GM23338 (cell line): ENCODE data around the gene SCN4A. TPM values are rescaled to one million over a fixed set of nuclear protein-coding genes. Genes with fewer than 3 reads are reported as not detected.

Experiments
- ATAC-seq: fragments of 200-7000 bp; cut with Tn5 transposase; 3 replicates; pipeline ENCODE4 v1.9.1; 2020
- DNase-seq: peaks from one replicate; pipeline ENCODE4 v3.0.0-alpha.2; 2015; ENCODE audit warnings: low spot score
- H2AFZ ChIP-seq: fragments of 200-600 bp; sonication (generic); 2 replicates; pipeline ENCODE4 v1.8.0; 2016; ENCODE audit warnings: antibody characterized with exemption, mild to moderate bottlenecking, moderate library complexity
- H3F3A ChIP-seq: fragments of 200-600 bp; sonication (generic); replicated peaks from 2 replicates; pipeline ENCODE4 v1.8.0; 2017; ENCODE audit warnings: antibody characterized with exemption, mixed run types, low read depth
- H3K27ac ChIP-seq: fragments of 200-600 bp; sonication (generic); 2 replicates; pipeline ENCODE4 v1.6.1; 2016; ENCODE audit warnings: low read depth
- H3K27me3 ChIP-seq: fragments of 200-600 bp; sonication (generic); 2 replicates; pipeline ENCODE4 v1.8.0; 2016; ENCODE audit warnings: mild to moderate bottlenecking, mixed run types, moderate library complexity; ENCODE audit not compliant: insufficient read depth
- H3K36me3 ChIP-seq: fragments of 200-600 bp; sonication (generic); 2 replicates; pipeline ENCODE4 v1.8.0; 2016; ENCODE audit warnings: mild to moderate bottlenecking; ENCODE audit not compliant: insufficient read depth
- H3K4me1 ChIP-seq: fragments of 200-600 bp; sonication (generic); 2 replicates; pipeline ENCODE4 v1.8.0; 2016; ENCODE audit warnings: mild to moderate bottlenecking, moderate library complexity; ENCODE audit not compliant: insufficient read depth
- H3K4me2 ChIP-seq: fragments of 200-600 bp; sonication (generic); 2 replicates; pipeline ENCODE4 v1.7.1; 2017; ENCODE audit warnings: mixed run types
- H3K4me3 ChIP-seq: fragments of 200-600 bp; sonication (generic); 2 replicates; pipeline ENCODE4 v1.6.1; 2016; ENCODE audit warnings: mixed run types
- H3K79me2 ChIP-seq: fragments of 200-600 bp; sonication (generic); replicated peaks from 2 replicates; pipeline ENCODE4 v1.8.0; 2017; ENCODE audit warnings: mild to moderate bottlenecking; ENCODE audit not compliant: insufficient read depth
- H3K9me2 ChIP-seq: fragments of 200-600 bp; sonication (generic); 2 replicates; pipeline ENCODE4 v1.8.0; 2017; ENCODE audit not compliant: insufficient read depth
- H4K20me1 ChIP-seq: fragments of 200-600 bp; sonication (generic); replicated peaks from 2 replicates; pipeline ENCODE4 v1.8.0; 2017; ENCODE audit warnings: mild to moderate bottlenecking; ENCODE audit not compliant: insufficient read depth
- H3K27ac Mint-ChIP-seq: 2 replicates; pipeline ENCODE4 v1.8.0; 2020; ENCODE audit warnings: inconsistent platforms, mild to moderate bottlenecking, moderate library complexity, mixed read lengths
- H3K27me3 Mint-ChIP-seq: 3 replicates; pipeline ENCODE4 v1.8.0; 2022; ENCODE audit warnings: low read depth, mild to moderate bottlenecking, moderate library complexity, mixed read lengths, inconsistent platforms; ENCODE audit not compliant: insufficient read depth, poor library complexity
- H3K36me3 Mint-ChIP-seq: 3 replicates; pipeline ENCODE4 v1.8.0; 2021; ENCODE audit warnings: low read depth, mild to moderate bottlenecking, inconsistent platforms, moderate library complexity, mixed read lengths
- H3K4me1 Mint-ChIP-seq: 3 replicates; pipeline ENCODE4 v1.8.0; 2020; ENCODE audit warnings: mild to moderate bottlenecking, inconsistent platforms, mixed read lengths
- H3K4me3 Mint-ChIP-seq: 3 replicates; pipeline ENCODE4 v1.8.0; 2021; ENCODE audit warnings: moderate library complexity, mild to moderate bottlenecking, inconsistent platforms, mixed read lengths
- H3K9me3 Mint-ChIP-seq: 3 replicates; pipeline ENCODE4 v1.8.0; 2020; ENCODE audit warnings: moderate library complexity, mild to moderate bottlenecking, inconsistent platforms, mixed read lengths
- CTCF ChIP-seq, 2 experiments: fragments of 200-600 bp in 1 of 2; sonication (generic) in 1 of 2; conservative IDR thresholded peaks; 2 replicates each; pipeline versions ENCODE4 v1.5.1 to v1.6.1; 2016 to 2017; ENCODE audit warnings: antibody characterized with exemption in 2 of 2, low read depth in 2 of 2, mild to moderate bottlenecking in 2 of 2, moderate library complexity in 1 of 2
- EZH2phosphoT487 ChIP-seq: fragments of 200-600 bp; sonication (generic); IDR thresholded peaks from one replicate; pipeline ENCODE4 v1.8.1; 2018; ENCODE audit warnings: antibody characterized with exemption; ENCODE audit not compliant: unreplicated experiment
- STAT1 ChIP-seq: IDR thresholded peaks from one replicate; pipeline ENCODE4 v1.6.1; 2016; ENCODE audit warnings: antibody characterized with exemption; ENCODE audit not compliant: unreplicated experiment
- ZNF114 ChIP-seq: fragments of 250-450 bp; sonication (Bioruptor Pico); IDR thresholded peaks from 2 replicates; pipeline ENCODE4 v1.5.0; 2020; ENCODE audit warnings: mild to moderate bottlenecking, moderate library complexity
- ZNF462 ChIP-seq: fragments of 250-450 bp; sonication (Bioruptor Pico); IDR thresholded peaks from 2 replicates; pipeline ENCODE4 v1.5.0; 2020; ENCODE audit warnings: mild to moderate bottlenecking, moderate library complexity
- polyA plus RNA-seq: library from polyadenylated mRNA; unstranded; fragments of >200 nt; fragmentation: Nextera tagmentation; extraction: Ambion mirVana; gene quantifications from 2 replicates; pipeline ENCODE4 v1.2.1, GENCODE V29; 2016
- total RNA-seq: library from RNA; depleted of rRNA; stranded (reverse); fragments of >200 nt; shearing (Covaris generic); gene quantifications from 2 replicates; pipeline ENCODE4 v1.2.3, GENCODE V29; 2014

Gene SCN4A
- total and polyA plus RNA-seq, 2 experiments from 2014 or later = 2.3 to 7.9 TPM

- TF ChIP-seq ZNF462 (CRISPR knock-in tag) (no peak), ZNF114 (no peak), STAT1 (no peak), EZH2phosphoT487 (no peak), CTCF (conservative IDR thresholded peaks at IDR 0.05; ENCODE audit: low read depth in 2 of 2) (no peak)
Observed at GRCh38 chr17:63942309-63942985, 30.3 kb downstream of the SCN4A start (continued).

- ATAC-seq (no peak), DNase-seq (no peak)
- Histone ChIP-seq H3K9me2 (no peaks in the 10 kb centered on the region), H3K4me2 (no peak overlapping the region), H2AFZ (no peak overlapping the region), H4K20me1 (no peaks in the 10 kb centered on the region), H3K27me3 (no peaks in the 10 kb centered on the region), H3K4me1 (no peaks in the 10 kb centered on the region), H3K4me3 (no peak overlapping the region), H3F3A (no peaks in the 10 kb centered on the region), H3K36me3 (no peaks in the 10 kb centered on the region), H3K27ac (no peak overlapping the region), H3K79me2 (no peaks in the 10 kb centered on the region)
- Mint-ChIP-seq H3K27me3 (peaks cover 2% of the 10 kb centered on the region), H3K36me3 (peaks cover 33% of the 10 kb centered on the region), H3K4me3 (no peak overlapping the region), H3K4me1 (peaks cover 6% of the 10 kb centered on the region; the same call in 2 of the 3 replicates), H3K27ac (no peak overlapping the region), H3K9me3 (no peaks in the 10 kb centered on the region; the same call in 2 of the 3 replicates)
- TF ChIP-seq ZNF462 (CRISPR knock-in tag) = no peak
Observed at GRCh38 chr17:63941751-63942150, 31.0 kb downstream of the SCN4A start.
